HG03025 (cell line): Measurements from ENCODE around the gene GIT1.

ENCODE experiments used
- ATAC-seq: cut with Tn5 transposase; IDR thresholded peaks from one replicate; pipeline ENCODE4 v1.9.1; 2021; ENCODE audit warnings: mild to moderate bottlenecking, moderate library complexity; ENCODE audit not compliant: unreplicated experiment, low FRiP score

Gene GIT1

GRCh38 chr17:29594519-29595090, 5.2 kb upstream of the GIT1 start:
- no peak for ATAC-seq

- ATAC-seq = no peak
Measured at GRCh38 chr17:29593591-29594518, 4.4 kb upstream of the GIT1 start.

GRCh38 chr17:29592850-29593551, 3.6 kb upstream of the GIT1 start, which contains the start of gene ANKRD13B:
Gene ANKRD13B, plus strand, starts transcription at chr17:29593132. Its CDS starts 490 bp downstream, at chr17:29593622.
- ATAC-seq = no peak

GRCh38 chr17:29591737-29592608, 2.5 kb upstream of the GIT1 start:
- no peak for ATAC-seq

GRCh38 chr17:29591146-29591736, 1.8 kb upstream of the GIT1 start:
- ATAC-seq = no peak

GRCh38 chr17:29590411-29591145, 1.1 kb upstream of the GIT1 start:
- ATAC-seq = no peak

GRCh38 chr17:29588562-29589411, 661 bp downstream of the GIT1 start:
- no peak for ATAC-seq

- no peak for ATAC-seq
Measured at GRCh38 chr17:29588017-29588561, 1.4 kb downstream of the GIT1 start.

- no peak for ATAC-seq
Measured at GRCh38 chr17:29587591-29587990, 1.9 kb downstream of the GIT1 start.

GRCh38 chr17:29586676-29587469, 2.6 kb downstream of the GIT1 start:
- no peak for ATAC-seq

- ATAC-seq = no peak
Measured at GRCh38 chr17:29585080-29585751, 4.2 kb downstream of the GIT1 start.

GRCh38 chr17:29584452-29585079, 4.9 kb downstream of the GIT1 start:
- ATAC-seq = no peak

- no peak for ATAC-seq
Measured at GRCh38 chr17:29583324-29584248, 5.9 kb downstream of the GIT1 start.

GRCh38 chr17:29582772-29583171, 6.7 kb downstream of the GIT1 start:
- no peak for ATAC-seq

- no peak for ATAC-seq
Measured at GRCh38 chr17:29582254-29582765, 7.1 kb downstream of the GIT1 start.
